WI38 (cell line): ENCODE measurements around the gene SLC35C1.
"Not testable (repeated sequence)": the region's sequence is repeated elsewhere in the genome, so short reads cannot be mapped to it uniquely, and the experiment has no call there.

ENCODE experiments used
- H3K4me3 ChIP-seq: 2 replicates; pipeline ENCODE4 v1.5.1; 2011; ENCODE audit warnings: low read depth, mild to moderate bottlenecking, control low read depth, low read length
- TF ChIP-seq, protein P1 (sequence below): IDR thresholded peaks from 2 replicates; pipeline ENCODE4 v1.5.1; 2012; ENCODE audit warnings: low read depth, mild to moderate bottlenecking, control low read depth, low read length

The SLC35C1 gene

DNA sequence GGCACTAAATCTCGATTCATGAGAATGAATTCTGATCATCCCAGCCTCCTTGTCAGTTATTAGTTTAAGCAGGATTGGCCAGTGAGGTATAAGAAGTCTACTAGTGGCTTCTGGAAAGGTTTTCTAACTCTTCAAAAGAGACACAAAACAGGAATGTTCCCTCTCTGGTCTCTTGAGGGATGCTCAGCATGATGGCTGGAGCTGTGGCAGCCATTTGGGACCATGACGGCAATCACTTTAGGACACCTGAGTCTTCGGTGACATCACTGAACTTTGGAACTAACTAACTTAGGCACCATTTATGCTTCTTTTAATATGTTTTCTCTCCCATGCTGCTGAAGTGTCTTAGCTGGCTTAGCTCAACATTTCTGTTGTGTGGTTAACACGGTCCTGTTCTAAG, 22.2 kb downstream of the SLC35C1 start:
- no peak overlapping the region for H3K4me3 ChIP-seq
- TF ChIP-seq, protein P1, sequence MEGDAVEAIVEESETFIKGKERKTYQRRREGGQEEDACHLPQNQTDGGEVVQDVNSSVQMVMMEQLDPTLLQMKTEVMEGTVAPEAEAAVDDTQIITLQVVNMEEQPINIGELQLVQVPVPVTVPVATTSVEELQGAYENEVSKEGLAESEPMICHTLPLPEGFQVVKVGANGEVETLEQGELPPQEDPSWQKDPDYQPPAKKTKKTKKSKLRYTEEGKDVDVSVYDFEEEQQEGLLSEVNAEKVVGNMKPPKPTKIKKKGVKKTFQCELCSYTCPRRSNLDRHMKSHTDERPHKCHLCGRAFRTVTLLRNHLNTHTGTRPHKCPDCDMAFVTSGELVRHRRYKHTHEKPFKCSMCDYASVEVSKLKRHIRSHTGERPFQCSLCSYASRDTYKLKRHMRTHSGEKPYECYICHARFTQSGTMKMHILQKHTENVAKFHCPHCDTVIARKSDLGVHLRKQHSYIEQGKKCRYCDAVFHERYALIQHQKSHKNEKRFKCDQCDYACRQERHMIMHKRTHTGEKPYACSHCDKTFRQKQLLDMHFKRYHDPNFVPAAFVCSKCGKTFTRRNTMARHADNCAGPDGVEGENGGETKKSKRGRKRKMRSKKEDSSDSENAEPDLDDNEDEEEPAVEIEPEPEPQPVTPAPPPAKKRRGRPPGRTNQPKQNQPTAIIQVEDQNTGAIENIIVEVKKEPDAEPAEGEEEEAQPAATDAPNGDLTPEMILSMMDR, result no peak

DNA sequence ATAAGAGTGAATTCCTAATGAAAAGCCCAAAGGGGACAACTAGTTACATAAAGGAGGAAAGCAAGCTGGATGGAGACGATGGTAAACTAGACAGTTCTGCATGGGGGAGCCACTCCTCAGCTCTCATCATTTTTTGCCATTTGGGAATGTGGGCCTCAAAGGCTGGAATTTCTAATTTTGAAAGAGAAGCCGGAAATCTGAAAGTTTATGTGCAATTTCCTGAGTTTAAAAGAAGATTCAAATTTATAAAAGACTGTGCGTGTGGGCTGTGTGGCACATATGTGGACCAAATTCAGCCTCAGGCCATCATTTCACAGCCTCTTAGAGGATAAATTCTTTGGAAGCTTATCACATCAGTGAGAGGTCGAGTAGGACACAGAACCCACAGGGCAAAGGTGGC, 24.0 kb downstream of the SLC35C1 start:
- no peak overlapping the region for H3K4me3 ChIP-seq
- TF ChIP-seq, protein P1, result no peak

DNA sequence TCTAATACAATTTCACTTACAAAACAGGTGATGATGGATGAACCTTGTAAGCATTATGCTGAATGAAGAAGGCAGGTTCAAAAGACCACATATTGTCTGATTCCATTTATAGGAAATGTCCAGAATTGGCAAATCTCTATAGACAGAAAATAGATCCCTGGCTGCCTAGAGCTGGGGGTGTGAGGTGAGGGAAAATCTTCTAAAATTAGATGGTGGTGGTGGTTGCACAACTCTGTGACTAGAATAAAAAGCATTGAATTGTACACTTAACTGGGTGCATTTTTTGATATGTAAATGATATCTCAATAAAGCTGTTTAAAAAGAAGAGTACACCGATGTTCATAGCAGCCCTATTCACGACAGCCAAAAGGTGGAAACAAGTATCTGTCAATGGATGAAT, 25.6 kb downstream of the SLC35C1 start:
- no peak overlapping the region for H3K4me3 ChIP-seq
- TF ChIP-seq, protein P1, result no peak

DNA sequence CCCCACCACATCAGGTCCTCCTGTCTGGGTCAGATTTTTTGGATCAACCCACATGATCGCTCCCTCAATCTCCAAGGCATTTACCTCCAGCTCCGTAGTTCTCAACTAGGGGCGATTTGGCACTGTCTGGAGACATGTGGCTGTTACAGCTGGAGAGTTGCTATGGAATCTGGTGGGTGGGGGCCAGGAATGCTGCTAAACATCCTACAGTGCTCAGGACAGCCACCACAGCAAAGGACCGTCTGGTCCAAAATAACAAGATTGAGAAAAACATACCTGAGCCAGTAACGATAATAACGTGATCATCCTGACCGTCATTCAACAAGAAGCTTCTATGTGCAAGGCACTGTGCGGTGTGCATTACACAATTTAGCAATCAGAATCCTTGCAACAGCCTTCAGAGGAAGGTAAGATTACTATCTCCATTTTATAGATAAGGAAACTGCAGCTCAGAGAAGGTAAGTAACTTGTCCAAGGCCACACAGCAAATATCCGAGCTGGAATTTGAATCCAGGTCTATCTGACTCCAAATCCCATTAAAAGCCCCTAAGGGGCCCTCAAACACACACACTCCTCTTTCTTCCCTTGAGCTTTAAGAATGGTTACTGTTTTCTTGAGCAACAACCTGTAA, 28.0 kb downstream of the SLC35C1 start:
- no peak overlapping the region for H3K4me3 ChIP-seq
- TF ChIP-seq, protein P1, result no peak

DNA sequence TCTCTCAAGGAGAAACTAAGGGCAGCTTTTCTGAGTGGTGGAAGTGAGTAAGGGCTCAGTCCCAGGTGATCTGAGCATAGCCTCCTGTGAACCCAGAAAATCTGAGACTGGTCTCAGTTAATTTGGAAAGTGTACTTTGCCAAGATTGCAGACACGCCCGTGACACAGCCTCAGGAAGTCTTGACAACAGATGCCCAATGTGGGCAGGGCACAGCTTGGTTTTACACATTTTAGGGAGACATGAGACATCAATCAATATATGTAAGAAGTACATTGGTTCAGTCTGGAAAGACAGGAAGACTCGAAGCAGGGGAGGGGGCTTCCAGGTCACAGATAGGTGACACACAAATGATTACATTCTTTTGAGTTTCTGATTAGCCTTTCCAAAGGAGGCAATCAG, 28.8 kb downstream of the SLC35C1 start:
- TF ChIP-seq, protein P1, result no peak
- H3K4me3 ChIP-seq, result no peak overlapping the region

DNA sequence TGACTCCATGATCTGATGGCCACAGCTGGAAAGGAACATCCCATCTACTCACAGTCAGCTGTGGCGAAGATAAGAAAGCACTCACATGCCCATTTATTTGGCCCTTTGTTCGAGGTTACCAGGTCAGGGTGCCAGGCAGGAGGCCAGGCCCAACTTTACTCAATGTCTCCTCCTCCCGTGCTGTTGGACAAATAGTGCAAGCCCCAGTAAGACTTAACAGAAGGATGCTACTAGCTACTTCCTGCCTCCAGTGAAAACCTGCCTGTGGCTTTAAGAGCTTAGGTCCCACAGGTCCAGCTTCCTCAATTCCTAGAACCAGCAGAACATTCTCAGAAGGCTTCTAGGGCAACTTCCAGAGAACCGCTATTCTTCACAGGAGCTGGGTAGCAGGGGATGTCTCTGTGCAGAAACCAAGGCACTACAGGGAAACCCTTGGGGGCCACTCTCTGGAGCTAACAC, 29.4 kb downstream of the SLC35C1 start:
- TF ChIP-seq, protein P1, result no peak
- no peak overlapping the region for H3K4me3 ChIP-seq

DNA sequence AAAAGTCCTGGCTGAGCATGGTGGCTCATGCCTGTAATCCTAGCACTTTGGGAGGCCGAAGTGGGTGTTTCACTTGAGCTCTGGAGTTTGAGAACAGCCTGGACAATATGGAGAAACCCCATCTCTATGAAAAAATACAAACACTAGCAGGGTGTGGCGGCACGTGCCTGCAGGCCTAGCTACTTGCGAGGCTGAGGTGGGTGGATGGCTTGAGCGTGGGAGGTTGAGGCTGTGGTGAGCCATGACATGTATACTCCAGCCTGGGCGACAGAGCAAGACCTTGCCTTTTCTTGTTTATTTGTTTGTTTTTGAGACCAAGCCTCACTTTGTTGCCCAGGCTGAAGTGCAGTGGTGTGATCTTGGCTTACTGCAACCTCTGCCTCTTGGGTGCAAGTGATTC, 34.3 kb downstream of the SLC35C1 start:
- TF ChIP-seq, protein P1, result no peak
- no peak overlapping the region for H3K4me3 ChIP-seq

DNA sequence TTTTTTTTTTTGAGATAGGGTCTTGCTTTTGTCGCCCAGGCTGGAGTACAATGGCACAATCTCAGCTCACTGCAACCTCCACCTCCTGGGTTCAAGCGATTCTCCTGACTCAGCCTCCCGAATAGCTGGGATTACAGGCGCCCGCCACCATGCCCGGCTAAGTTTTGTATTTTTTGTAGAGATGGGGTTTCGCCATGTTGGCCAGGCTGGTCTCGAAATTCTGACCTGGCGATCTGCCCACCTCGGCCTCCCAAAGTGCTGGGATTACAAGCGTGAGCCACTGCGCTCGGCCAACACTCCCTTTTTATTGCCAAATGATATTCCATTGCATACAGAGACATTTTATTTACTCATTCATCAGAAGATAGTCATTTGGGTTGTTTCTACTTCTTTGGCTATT, 35.3 kb downstream of the SLC35C1 start:
- not testable (repeated sequence) for H3K4me3 ChIP-seq
